Gastroesophageal sphincter (tissue), 3 donors: ENCODE results near the gene ALDH18A1.

Experiments
- POLR2AphosphoS5 ChIP-seq: sonication (generic); formaldehyde crosslinking; IDR thresholded peaks from one replicate; pipeline ENCODE4 v1.6.1; 2017; ENCODE audit warnings: antibody characterized with exemption
- TF ChIP-seq, protein P1 (sequence below), 4 experiments: fragments of 200-600 bp in 2 of 4; fragments of 450-650 bp in 2 of 4; sonication (generic) in 1 of 4; IDR thresholded peaks; one replicate each; pipeline ENCODE4 v1.5.1; 2017 to 2019; ENCODE audit warnings: antibody characterized with exemption in 4 of 4, mild to moderate bottlenecking in 2 of 4, moderate library complexity in 2 of 4

DNA sequence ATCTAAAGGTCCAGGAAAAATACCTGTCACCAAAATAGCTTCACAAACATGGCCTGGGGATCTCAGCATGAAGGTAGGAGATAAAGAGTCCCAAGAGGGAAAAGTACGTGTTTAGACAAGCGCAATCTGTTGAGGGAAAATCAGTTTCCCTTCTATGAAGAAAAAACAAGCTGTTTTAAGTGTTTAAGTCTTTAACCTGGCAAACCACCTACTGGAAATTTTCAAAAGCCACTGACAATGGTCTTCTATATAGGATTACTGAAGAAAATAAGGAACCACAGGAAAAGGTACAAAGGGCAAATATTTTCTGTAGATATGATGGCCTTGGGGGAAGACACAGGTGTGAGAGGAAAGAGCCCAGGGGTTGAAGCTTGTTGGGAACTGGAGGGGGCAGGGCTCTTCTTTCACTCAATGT is 21.2 kb downstream of the ALDH18A1 start:
- TF ChIP-seq, protein P1, sequence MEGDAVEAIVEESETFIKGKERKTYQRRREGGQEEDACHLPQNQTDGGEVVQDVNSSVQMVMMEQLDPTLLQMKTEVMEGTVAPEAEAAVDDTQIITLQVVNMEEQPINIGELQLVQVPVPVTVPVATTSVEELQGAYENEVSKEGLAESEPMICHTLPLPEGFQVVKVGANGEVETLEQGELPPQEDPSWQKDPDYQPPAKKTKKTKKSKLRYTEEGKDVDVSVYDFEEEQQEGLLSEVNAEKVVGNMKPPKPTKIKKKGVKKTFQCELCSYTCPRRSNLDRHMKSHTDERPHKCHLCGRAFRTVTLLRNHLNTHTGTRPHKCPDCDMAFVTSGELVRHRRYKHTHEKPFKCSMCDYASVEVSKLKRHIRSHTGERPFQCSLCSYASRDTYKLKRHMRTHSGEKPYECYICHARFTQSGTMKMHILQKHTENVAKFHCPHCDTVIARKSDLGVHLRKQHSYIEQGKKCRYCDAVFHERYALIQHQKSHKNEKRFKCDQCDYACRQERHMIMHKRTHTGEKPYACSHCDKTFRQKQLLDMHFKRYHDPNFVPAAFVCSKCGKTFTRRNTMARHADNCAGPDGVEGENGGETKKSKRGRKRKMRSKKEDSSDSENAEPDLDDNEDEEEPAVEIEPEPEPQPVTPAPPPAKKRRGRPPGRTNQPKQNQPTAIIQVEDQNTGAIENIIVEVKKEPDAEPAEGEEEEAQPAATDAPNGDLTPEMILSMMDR (IDR thresholded peaks at IDR 0.05), result no peak
- no peak for TF ChIP-seq POLR2AphosphoS5
